Epithelial cell of esophagus (primary cell): ENCODE measurements around the gene DYDC2.

Source experiments
- DNase-seq: peaks from one replicate; pipeline ENCODE4 v3.0.0; 2010; ENCODE audit warnings: low read depth
- H3K4me3 ChIP-seq: 2 replicates; pipeline ENCODE4 v1.5.1; 2011; ENCODE audit warnings: mild to moderate bottlenecking, low read length, control low read depth
- CTCF ChIP-seq: IDR thresholded peaks from 2 replicates; pipeline ENCODE4 v1.5.1; 2011; ENCODE audit warnings: low read depth, mild to moderate bottlenecking, low read length, control low read depth, inconsistent platforms; ENCODE audit not compliant: insufficient read depth; ENCODE audit errors: missing control alignments

The DYDC2 gene

DNA sequence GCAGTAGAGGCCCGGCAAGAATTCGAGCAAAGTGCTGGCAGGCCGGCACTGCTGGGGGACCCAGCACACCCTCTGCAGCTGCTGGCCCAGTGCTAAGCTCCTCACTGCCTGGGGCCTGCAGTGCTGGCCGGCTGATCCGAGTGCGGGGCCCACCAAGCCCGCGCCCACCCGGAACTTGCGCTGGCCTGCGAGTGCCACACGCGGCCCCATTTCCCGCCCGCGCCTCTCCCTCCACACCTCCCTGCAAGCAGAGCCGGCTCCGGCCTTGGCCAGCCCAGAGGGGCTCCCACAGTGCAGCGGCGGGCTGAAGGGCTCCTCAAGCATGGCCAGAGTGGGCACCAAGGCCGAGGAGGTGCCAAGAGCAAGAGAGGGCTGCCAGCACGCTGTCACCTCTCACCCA, 3.1 kb downstream of the DYDC2 start:
- no peak for DNase-seq
- TF ChIP-seq CTCF: no peak
- no peak overlapping the region for H3K4me3 ChIP-seq

- TF ChIP-seq CTCF: no peak
- H3K4me3 ChIP-seq: no peak overlapping the region
- no peak for DNase-seq
Observed at GRCh38 chr10:80365510-80365909, 8.9 kb downstream of the DYDC2 start.

- DNase-seq: no peak
- no peak overlapping the region for H3K4me3 ChIP-seq
- no peak for TF ChIP-seq CTCF
Observed at GRCh38 chr10:80371467-80371866, 14.9 kb downstream of the DYDC2 start.

GRCh38 chr10:80372675-80373074, 16.1 kb downstream of the DYDC2 start:
- H3K4me3 ChIP-seq: no peak overlapping the region
- no peak for DNase-seq
- no peak for TF ChIP-seq CTCF

GRCh38 chr10:80373502-80373901, 16.9 kb downstream of the DYDC2 start:
- no peak overlapping the region for H3K4me3 ChIP-seq
- DNase-seq: no peak
- TF ChIP-seq CTCF: no peak

DNA sequence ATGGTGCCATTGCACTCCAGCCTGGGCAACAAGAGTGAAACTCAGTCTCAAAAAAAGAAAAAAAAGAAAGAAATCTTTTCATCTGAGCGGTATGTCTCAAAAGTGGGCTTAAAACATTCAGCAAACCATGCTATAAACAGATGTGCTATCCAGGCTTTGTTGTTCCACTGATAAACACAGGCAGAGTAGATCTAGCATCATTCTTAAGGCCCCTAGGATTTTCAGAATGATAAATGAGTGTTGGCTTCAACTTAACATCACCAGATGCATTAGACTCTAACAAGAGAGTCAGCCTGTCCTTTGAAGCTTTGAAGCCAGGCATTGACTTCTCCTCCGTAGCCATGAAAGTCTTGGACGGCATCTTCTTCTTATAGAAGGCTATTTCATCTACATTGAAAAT, 23.1 kb downstream of the DYDC2 start:
- no peak overlapping the region for H3K4me3 ChIP-seq

More for the DNA sequence above, 23.1 kb downstream of the DYDC2 start:
- TF ChIP-seq CTCF: no peak
- DNase-seq: no peak
